ENCODE results near the gene PKMYT1. TPM values are rescaled to one million over a fixed set of nuclear protein-coding genes. Genes with fewer than 3 reads are reported as not detected.

PKMYT1 gene
- total RNA-seq (1 to 10 TPM; 1.3 to 3.1 (median 1.7) TPM), total RNA-seq (0.07 to 45.5 (median 0.41) reads per million in 29 experiments)
- 0.20 TPM for total RNA-seq (2013)

DNA sequence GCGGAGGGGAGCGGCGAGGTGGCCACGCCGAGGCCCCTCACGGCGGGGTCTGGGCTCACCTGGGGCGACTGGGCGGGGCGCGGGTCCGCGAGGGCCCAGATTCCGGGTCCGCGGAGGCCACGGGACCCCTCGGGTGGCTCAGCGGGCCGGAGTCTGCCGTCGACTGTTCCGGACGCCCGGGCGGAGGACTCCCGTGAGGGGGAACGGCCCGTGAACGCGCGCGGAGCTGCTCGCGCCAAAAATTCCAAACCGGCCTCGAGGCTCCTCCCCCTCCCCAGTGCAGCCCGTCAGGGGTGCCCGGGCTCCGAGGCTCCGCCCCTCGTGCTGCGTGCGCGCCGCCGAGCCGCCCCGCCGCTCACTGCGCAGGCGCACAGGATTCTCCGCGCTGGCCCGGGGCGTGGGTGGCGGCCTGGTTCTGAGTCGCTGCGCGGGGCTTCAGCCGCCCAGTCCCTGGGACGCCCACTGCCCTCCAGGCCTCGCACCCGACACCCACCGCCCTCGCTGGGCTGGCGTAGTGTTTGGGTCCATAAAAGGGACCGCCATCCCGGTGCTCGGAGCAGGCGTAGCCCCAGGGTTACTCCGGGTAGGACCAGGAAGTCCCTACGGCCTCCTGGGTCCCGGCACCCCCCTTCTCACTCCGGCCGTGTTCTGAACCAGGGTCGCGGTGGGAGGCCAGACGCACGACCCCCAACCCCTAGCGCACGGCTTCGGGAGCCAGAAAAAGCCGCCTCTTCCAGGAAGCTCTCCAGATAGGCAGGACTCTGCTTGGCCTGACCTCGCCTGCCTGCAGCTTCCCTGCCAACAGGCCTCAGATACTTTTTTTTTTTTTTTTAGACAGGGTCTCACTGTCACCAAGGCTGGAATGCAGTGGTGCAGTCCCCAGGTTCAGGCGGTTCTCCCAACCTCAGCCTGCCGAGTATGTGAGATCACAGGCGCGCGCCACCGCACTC is at the start of gene PKMYT1:
TSS of gene PKMYT1 (minus strand) at position 220 of the 950 bp plus-strand sequence. CDS start 789 bp downstream, outside the sequence.
- Mint-ChIP-seq H3K4me3 (peak within 1 kb of the TSS; percentile 74 to 77 (median 74)), H3K4me1 (peaks cover 10 to 15% (median 15%) of the 10 kb centered on the region in 3 donors), H3K36me3 (no peaks in the 10 kb centered on the region), H3K27me3 (no peaks in the 10 kb centered on the region), H3K9me3 (no peaks in the 10 kb centered on the region), H3K27ac (peak within 1 kb of the TSS; percentile 66)
- H3K4me3 ChIP-seq (ENCODE audit: control insufficient read depth in 1 of 2, extremely low read depth in 1 of 2, low read length in 1 of 2), result peak within 1 kb of the TSS; percentile 88 to 94
- WGBS (ENCODE audit: insufficient coverage), result 7% methylated on average over 84 of the region's 91 CpGs
- H3K4me1 ChIP-seq (ENCODE audit: control insufficient read depth in 1 of 2, extremely low read depth in 1 of 2, insufficient read depth in 2 of 2, low read length in 2 of 2), result peaks cover 2 to 27% of the 10 kb centered on the region in 2 experiments
- peak; percentile 91 to 95 (median 94) for ATAC-seq (replicated peaks in 1 of 4)
- H3K27ac ChIP-seq (ENCODE audit: low read length), result peak within 1 kb of the TSS; percentile 81
- H3K9me3 ChIP-seq, result no peaks in the 10 kb centered on the region
- CTCF ChIA-PET, result no interaction called here
- H3K27me3 ChIP-seq (replicated peaks in 1 of 2; ENCODE audit: control insufficient read depth in 2 of 2, extremely low read depth in 1 of 2, insufficient read depth in 2 of 2, low read length in 1 of 2), result peaks cover 0 to 31% of the 10 kb centered on the region in 2 experiments
- POLR2A ChIA-PET, result interaction anchor here in 1 of 2 donors (0.6 kb wide), 2 partner anchors 12 to 47 kb away, joined by 4 to 6 read pairs; no protein-coding TSS in a partner anchor
- DNase-seq, result peak; percentile 80 to 97 (median 92)
- no peaks in the 10 kb centered on the region for H3K36me3 ChIP-seq (ENCODE audit: control insufficient read depth in 2 of 2, extremely low read depth in 1 of 2, insufficient read depth in 1 of 2, low read length in 1 of 2)

DNA sequence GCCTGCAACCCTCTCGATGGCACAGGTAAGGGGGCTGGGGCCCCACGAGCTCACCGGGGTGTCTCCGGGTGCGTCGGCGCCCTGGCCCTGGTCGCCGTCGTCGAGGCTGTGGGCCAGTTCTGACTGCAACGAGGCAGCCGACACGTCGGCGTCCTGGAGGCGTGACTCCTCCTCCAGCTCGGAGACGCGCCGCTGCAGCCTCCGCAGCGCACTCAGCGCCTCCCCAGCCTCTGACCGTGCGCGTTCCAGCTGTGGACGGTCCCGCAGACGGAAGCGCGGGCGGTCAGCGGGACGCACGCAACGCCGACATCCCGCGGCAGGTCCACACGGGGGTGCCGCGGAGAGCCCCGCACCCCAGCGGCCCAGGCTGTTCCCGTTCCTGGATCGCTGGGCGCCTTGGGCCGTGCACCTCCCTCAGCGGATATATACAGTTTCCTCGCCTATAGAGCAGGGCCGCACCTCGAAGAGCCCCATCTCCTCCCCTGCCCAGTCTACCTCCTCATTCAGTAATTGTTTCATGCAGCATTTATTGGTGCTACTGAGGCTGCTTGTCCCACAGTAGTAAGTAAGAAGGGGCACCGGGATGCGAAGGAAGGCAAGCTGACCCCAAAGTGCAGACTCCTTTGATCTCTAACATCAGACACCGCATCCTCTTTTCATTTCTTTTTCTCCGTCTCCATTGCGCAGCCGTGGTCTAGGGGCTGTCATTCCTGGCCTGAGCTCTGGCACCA is 49.4 kb upstream of the PKMYT1 start:
- H3K27ac ChIP-seq (ENCODE audit: low read length), result no peak overlapping the region
- Mint-ChIP-seq H3K36me3 (peaks cover 9% of the 10 kb centered on the region), H3K9me3 (no peaks in the 10 kb centered on the region), H3K4me3 (peak overlapping the region; percentile 44 to 74 (median 62)), H3K27me3 (peaks cover 35 to 39% of the 10 kb centered on the region in 2 donors), H3K4me1 (peaks cover 19 to 36% (median 29%) of the 10 kb centered on the region in 3 donors), H3K27ac (no peak overlapping the region)
- ATAC-seq (replicated peaks in 1 of 4) (peak; percentile 23 to 51 (median 37)), DNase-seq (peak in 5 of 35 experiments; percentile 30 to 59 (median 35))
- 7% methylated on average over 54 of the region's 59 CpGs for WGBS (ENCODE audit: insufficient coverage)
- H3K27me3 ChIP-seq (replicated peaks in 1 of 2; ENCODE audit: control insufficient read depth in 2 of 2, extremely low read depth in 1 of 2, insufficient read depth in 2 of 2, low read length in 1 of 2), result peaks cover 7 to 61% of the 10 kb centered on the region in 2 experiments
- peak overlapping the region in 1 of 2 donors; percentile 35 for H3K4me3 ChIP-seq (ENCODE audit: control insufficient read depth in 1 of 2, extremely low read depth in 1 of 2, low read length in 1 of 2)
- POLR2A ChIA-PET, result interaction anchor here in 1 of 2 donors (0.6 kb wide), 1 partner anchor 77 kb away, joined by 3 read pairs; no protein-coding TSS in a partner anchor
- H3K4me1 ChIP-seq (ENCODE audit: control insufficient read depth in 1 of 2, extremely low read depth in 1 of 2, insufficient read depth in 2 of 2, low read length in 2 of 2), result peaks cover 3 to 38% of the 10 kb centered on the region in 2 experiments
- no peaks in the 10 kb centered on the region for H3K9me3 ChIP-seq
- CTCF ChIA-PET, result interaction anchor here in 1 of 2 donors (0.6 to 1.1 kb wide), 2 partner anchors 25 to 26 kb away, joined by 3 to 6 read pairs; no protein-coding TSS in a partner anchor
- H3K36me3 ChIP-seq (ENCODE audit: control insufficient read depth in 2 of 2, extremely low read depth in 1 of 2, insufficient read depth in 1 of 2, low read length in 1 of 2), result peaks cover 15 to 26% of the 10 kb centered on the region in 2 donors

DNA sequence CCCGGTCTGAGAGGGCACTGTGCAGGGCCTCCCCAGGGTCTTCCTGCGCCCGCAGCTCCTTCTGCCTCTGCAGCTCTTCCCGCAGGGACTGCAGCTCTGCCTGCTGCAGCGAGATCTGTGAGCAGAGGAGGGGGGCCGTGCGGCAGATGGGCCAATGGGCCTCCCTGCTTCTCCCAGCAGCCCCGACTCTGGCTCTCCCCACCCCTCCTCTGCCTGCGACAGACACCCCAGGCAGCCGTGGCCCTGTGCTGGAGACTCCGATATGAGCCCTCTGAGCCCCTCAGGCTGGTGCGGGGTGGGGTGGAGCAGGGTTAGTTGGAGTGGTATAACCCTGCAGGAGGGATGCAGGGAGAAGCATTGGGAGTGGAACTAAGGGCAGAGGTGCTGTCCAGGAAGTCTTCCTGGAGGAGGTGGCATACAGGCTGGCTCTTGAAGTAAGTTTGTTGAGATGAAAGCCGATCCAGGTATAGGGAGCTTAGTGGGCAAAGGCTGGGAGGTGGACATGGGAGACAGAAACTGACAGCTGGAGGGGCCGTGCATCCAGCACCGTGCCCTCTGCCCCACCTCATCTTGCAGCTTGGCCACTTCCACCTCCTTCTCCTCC is 48.6 kb upstream of the PKMYT1 start:
- DNase-seq (no peak), ATAC-seq (replicated peaks in 1 of 4) (no peak)
- Histone ChIP-seq H3K4me3 (ENCODE audit: control insufficient read depth in 1 of 2, extremely low read depth in 1 of 2, low read length in 1 of 2) (peak overlapping the region in 1 of 2 donors; percentile 35), H3K36me3 (ENCODE audit: control insufficient read depth in 2 of 2, extremely low read depth in 1 of 2, insufficient read depth in 1 of 2, low read length in 1 of 2) (peaks cover 15 to 26% of the 10 kb centered on the region in 2 donors), H3K9me3 (no peaks in the 10 kb centered on the region), H3K27ac (ENCODE audit: low read length) (no peak overlapping the region), H3K27me3 (replicated peaks in 1 of 2; ENCODE audit: control insufficient read depth in 2 of 2, extremely low read depth in 1 of 2, insufficient read depth in 2 of 2, low read length in 1 of 2) (peaks cover 7 to 52% of the 10 kb centered on the region in 2 experiments), H3K4me1 (ENCODE audit: control insufficient read depth in 1 of 2, extremely low read depth in 1 of 2, insufficient read depth in 2 of 2, low read length in 2 of 2) (peaks cover 5 to 45% of the 10 kb centered on the region in 2 experiments)
- peaks cover 12% of the 10 kb centered on the region for H3K36me3 Mint-ChIP-seq
- H3K4me1 Mint-ChIP-seq, result peaks cover 25 to 41% (median 35%) of the 10 kb centered on the region in 3 donors
- 19% methylated on average over 5 of the region's 15 CpGs for WGBS (ENCODE audit: insufficient coverage)
- H3K4me3 Mint-ChIP-seq, result peak overlapping the region; percentile 28 to 74 (median 36)
- peaks cover 29 to 35% of the 10 kb centered on the region in 2 donors for H3K27me3 Mint-ChIP-seq
- POLR2A ChIA-PET, result interaction anchor here in 1 of 2 donors (0.6 kb wide), 1 partner anchor 78 kb away, joined by 3 read pairs; no protein-coding TSS in a partner anchor
- CTCF ChIA-PET, result interaction anchor here (0.6 to 1.8 kb wide), 16 partner anchors 9 to 629 kb away, joined by 3 to 29 read pairs (median 5); partner anchors contain the start of genes TNFRSF12A (in 1 of the 2) and ZNF213 (in 1 of the 2)
- no peaks in the 10 kb centered on the region for H3K9me3 Mint-ChIP-seq
- no peak overlapping the region for H3K27ac Mint-ChIP-seq

DNA sequence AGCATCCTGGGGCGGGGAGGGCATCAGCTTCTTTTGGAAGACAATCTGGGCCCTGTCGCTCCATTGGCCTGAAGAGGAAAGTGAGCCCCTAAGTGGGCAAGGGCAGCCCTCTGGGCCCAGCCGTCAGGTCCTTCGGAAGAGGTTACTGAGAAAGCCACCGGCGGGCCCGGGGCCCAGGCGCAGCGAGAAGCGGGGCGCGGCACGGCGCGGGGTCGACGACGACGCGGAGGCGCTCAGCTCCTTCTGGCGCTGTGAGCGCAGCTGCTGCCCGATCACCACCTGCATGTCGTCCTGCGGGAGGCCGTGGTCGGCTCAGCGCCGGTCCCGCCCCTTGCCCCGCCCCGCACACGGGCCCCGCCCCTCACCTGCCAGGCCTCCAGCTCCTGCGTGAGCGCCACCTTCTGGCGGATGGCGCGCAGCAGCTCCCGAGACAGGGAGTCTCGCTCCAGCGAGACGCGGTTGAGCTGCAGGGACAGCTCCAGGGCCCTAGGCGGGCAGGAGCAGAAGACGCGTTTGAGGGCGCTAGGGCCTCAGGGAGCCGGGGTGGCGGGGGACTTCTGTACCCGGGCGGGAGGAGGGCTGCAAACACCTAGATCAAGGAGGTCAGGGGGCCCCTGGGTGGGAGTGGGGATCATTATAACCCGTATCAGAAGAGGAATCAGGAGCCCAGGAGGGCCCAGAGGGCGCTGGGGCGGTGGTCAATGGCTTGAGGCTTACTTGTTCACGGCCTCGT is 47.9 kb upstream of the PKMYT1 start:
- Histone ChIP-seq H3K27me3 (replicated peaks in 1 of 2; ENCODE audit: control insufficient read depth in 2 of 2, extremely low read depth in 1 of 2, insufficient read depth in 2 of 2, low read length in 1 of 2) (peaks cover 7 to 46% of the 10 kb centered on the region in 2 experiments), H3K4me1 (ENCODE audit: control insufficient read depth in 1 of 2, extremely low read depth in 1 of 2, insufficient read depth in 2 of 2, low read length in 2 of 2) (peaks cover 7 to 51% of the 10 kb centered on the region in 2 experiments), H3K4me3 (ENCODE audit: control insufficient read depth in 1 of 2, extremely low read depth in 1 of 2, low read length in 1 of 2) (no peak overlapping the region), H3K36me3 (ENCODE audit: control insufficient read depth in 2 of 2, extremely low read depth in 1 of 2, insufficient read depth in 1 of 2, low read length in 1 of 2) (peaks cover 15 to 26% of the 10 kb centered on the region in 2 donors), H3K27ac (ENCODE audit: low read length) (no peak overlapping the region), H3K9me3 (no peaks in the 10 kb centered on the region)
- peaks cover 22 to 28% of the 10 kb centered on the region in 2 donors for H3K27me3 Mint-ChIP-seq
- peaks cover 30 to 38% (median 37%) of the 10 kb centered on the region in 3 donors for H3K4me1 Mint-ChIP-seq
- POLR2A ChIA-PET, result no interaction called here
- H3K4me3 Mint-ChIP-seq, result peak overlapping the region in 1 of 3 donors; percentile 74
- H3K9me3 Mint-ChIP-seq, result no peaks in the 10 kb centered on the region
- DNase-seq (peak; percentile 64 to 94 (median 80)), ATAC-seq (replicated peaks in 1 of 4) (peak; percentile 46 to 53 (median 48))
- 11% methylated on average over 50 of the region's 58 CpGs for WGBS (ENCODE audit: insufficient coverage)
- no peak overlapping the region for H3K27ac Mint-ChIP-seq
- CTCF ChIA-PET, result interaction anchor here (0.6 to 1.8 kb wide), 20 partner anchors 8 to 1471 kb away, joined by 3 to 29 read pairs (median 5); partner anchors contain the start of genes TNFRSF12A (in 1 of the 2) and ZNF213 (in 1 of the 2)
- peaks cover 12% of the 10 kb centered on the region for H3K36me3 Mint-ChIP-seq

DNA sequence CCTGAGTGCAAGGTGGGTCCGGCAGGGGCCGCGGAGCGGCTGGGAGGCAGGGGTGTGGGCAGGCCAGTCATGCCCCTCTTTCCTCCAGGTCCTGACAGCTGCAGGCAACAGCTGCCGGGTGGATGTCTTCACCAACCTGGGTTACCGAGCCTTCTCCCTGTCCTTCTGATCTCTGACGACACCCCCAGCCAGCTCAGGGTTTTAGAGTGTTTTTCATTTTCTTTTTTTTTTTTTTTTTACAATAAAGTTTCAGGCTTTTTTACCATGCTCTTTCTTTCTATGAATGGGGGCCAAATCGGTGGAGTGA is 47.2 kb upstream of the PKMYT1 start:
- H3K4me1 ChIP-seq (ENCODE audit: control insufficient read depth in 1 of 2, extremely low read depth in 1 of 2, insufficient read depth in 2 of 2, low read length in 2 of 2), result peaks cover 8 to 58% of the 10 kb centered on the region in 2 experiments
- Mint-ChIP-seq H3K9me3 (no peaks in the 10 kb centered on the region), H3K4me1 (peaks cover 37 to 45% (median 44%) of the 10 kb centered on the region in 3 donors), H3K4me3 (peak overlapping the region in 1 of 3 donors; percentile 74), H3K27ac (no peak overlapping the region), H3K27me3 (peaks cover 15 to 21% of the 10 kb centered on the region in 2 donors), H3K36me3 (peaks cover 12% of the 10 kb centered on the region)
- H3K9me3 ChIP-seq, result no peaks in the 10 kb centered on the region
- WGBS (ENCODE audit: insufficient coverage), result 96% methylated on average over 4 of the region's 8 CpGs
- peaks cover 5 to 39% of the 10 kb centered on the region in 2 experiments for H3K27me3 ChIP-seq (replicated peaks in 1 of 2; ENCODE audit: control insufficient read depth in 2 of 2, extremely low read depth in 1 of 2, insufficient read depth in 2 of 2, low read length in 1 of 2)
- H3K36me3 ChIP-seq (ENCODE audit: control insufficient read depth in 2 of 2, extremely low read depth in 1 of 2, insufficient read depth in 1 of 2, low read length in 1 of 2), result peaks cover 15 to 26% of the 10 kb centered on the region in 2 donors
- ATAC-seq (replicated peaks in 1 of 4) (no peak), DNase-seq (no peak)
- ChIA-PET CTCF (interaction anchor here (0.6 to 1.8 kb wide), 10 partner anchors 8 to 1583 kb away, joined by 3 to 29 read pairs (median 4); partner anchors contain the start of gene TNFRSF12A (in 1 of the 2)), POLR2A (interaction anchor here in 1 of 2 donors (0.6 to 0.7 kb wide), 2 partner anchors 16 to 46 kb away, joined by 3 to 6 read pairs; no protein-coding TSS in a partner anchor)
- H3K27ac ChIP-seq (ENCODE audit: low read length), result no peak overlapping the region
- H3K4me3 ChIP-seq (ENCODE audit: control insufficient read depth in 1 of 2, extremely low read depth in 1 of 2, low read length in 1 of 2), result no peak overlapping the region

All from T-cell (primary cell).